ENCODE data around the gene RNU1-1. TPM values are rescaled to one million over a fixed set of nuclear protein-coding genes. Genes with fewer than 3 reads are reported as not detected.
"Not testable (repeated sequence)": the region's sequence is repeated elsewhere in the genome, so short reads cannot be mapped to it uniquely, and the experiment has no call there.

RNU1-1 gene
- total RNA-seq, result 6,165 TPM
- long read RNA-seq, result 0 reads

- DNase-seq (ENCODE audit: low spot score), result not testable (repeated sequence)
These were observed at the start of gene RNU1-1 for GRCh38 chr1:16514107-16515055. TSS of gene RNU1-1 (minus strand) at chr1:16514285.

DNA sequence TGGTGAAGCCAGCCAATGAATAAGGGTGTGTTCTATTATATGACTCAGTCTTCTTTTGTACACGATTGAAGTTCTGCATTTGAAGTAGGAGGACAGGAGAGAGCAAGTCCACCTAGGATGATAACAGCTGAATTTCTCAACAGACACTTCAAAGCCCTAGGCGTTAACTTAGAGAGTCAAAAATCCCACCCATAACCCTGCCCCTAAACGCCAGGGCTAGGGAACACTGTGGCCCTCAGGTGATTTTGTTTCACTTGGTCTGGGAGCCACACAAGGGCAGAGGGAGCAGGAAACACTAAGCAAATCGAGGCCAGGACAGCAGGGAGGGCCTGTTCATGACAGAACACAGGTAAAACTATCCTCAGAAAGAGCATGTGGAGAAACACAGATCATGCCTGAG lies 47.0 kb upstream of the RNU1-1 start:
- not testable (repeated sequence) for DNase-seq (ENCODE audit: low spot score)

DNA sequence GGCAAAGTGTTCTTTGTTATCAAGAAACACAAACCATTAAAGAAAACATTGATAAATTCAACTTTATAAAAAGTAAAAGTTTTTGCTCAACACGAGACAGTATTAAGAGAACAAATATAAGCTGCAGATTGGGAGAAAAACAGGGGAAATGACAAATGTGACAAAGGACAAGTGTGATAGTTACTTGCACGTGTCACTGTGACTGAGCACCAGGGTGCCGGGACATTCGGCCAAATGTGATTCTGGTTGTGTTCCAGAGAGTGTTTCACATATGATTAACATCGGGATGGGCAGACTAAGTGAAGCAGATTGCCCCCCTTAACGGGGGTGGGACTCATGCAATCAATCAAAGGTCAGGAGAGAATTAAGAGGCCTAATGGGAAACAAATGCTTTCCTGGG lies 46.4 kb upstream of the RNU1-1 start:
- DNase-seq (ENCODE audit: low spot score), result not testable (repeated sequence)

DNA sequence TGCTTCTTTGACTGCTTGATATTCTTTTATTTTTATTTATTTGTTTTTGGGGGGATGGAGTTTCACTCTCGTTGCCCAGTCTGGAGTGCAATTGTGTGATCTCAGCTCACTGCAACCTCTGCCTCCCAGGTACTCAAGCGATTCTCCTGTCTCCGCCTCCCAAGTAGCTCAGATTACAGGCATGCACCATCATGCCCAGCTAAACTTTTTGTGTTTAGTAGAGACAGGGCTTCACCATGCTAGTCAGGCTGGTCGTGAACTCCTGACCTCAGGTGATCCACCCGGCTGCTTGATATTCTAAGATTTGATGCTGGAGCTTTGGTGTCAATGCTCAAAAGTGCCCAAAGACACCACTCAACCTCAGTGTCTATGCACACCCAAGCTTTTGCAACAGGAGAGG lies 45.6 kb upstream of the RNU1-1 start:
- DNase-seq (ENCODE audit: low spot score), result not testable (repeated sequence)

DNA sequence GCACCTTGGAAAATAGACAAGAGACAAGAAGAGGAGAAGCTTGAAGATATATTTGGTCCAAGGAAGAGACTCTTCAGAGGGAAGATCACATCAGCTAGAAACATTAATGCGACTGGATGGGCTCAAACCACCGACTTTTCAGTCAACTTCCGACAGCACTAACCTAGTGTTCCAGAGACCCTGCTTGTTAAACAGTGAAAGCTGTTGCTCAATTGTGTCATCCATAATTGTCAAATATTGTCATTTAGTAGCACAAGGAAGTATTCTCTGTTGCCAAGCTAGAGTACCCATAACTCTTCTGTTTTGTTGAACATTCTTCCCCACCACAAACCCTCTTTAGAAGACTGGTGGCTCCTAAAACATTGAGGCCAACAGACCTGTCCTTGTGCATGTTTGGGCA lies 42.9 kb upstream of the RNU1-1 start:
- DNase-seq (ENCODE audit: low spot score), result not testable (repeated sequence)

GRCh38 chr1:16553244-16553643 lies 39.2 kb upstream of the RNU1-1 start:
- not testable (repeated sequence) for DNase-seq (ENCODE audit: low spot score)

- DNase-seq (ENCODE audit: low spot score), result not testable (repeated sequence)
These were observed 36.3 kb upstream of the RNU1-1 start for GRCh38 chr1:16550212-16550918.

DNA sequence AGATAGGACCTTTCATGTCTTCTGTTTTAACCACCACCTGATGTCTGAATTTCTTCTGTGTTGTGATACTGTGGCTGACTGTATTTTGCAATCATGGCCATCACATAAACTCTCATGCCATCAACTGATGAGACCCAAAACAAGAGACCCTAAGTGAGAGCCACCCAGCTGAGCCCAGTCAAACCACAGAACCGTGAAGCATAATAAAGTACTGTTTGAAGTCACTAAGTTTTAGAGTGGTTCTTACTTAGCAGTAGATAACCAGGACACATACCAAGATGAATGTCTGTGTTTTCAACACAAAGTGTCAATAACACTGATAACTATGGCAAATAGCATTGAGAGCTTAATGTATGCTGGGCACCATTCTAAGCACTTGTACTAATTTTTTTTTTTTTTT lies 35.5 kb upstream of the RNU1-1 start:
- not testable (repeated sequence) for DNase-seq (ENCODE audit: low spot score)

- not testable (repeated sequence) for DNase-seq (ENCODE audit: low spot score)
These were observed 33.6 kb upstream of the RNU1-1 start for GRCh38 chr1:16547502-16548241.

GRCh38 chr1:16545682-16546095 lies 31.6 kb upstream of the RNU1-1 start:
- not testable (repeated sequence) for DNase-seq (ENCODE audit: low spot score)

DNA sequence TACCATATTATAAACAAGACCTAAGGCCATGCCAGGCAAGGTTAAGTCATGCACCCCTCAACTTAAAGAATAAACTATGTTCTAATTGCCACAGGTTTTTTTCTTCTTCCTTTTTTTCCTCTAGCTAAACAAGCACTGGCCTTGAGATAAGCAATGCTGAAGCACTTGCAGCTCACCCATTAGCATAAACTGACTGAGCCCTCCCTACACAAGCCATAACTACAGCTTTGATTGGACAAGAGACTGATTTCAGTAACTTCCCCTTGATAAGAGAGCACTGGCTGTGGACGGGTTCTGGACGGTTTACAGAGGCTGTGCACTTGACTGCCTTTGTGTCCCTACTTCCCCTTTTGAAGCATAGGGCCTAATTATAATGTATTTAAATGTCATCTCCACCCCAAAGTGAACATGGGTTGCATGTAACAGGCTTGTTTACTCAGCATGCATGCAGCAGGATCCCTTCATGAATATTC lies 26.4 kb upstream of the RNU1-1 start:
- not testable (repeated sequence) for DNase-seq (ENCODE audit: low spot score)

GRCh38 chr1:16537528-16537927 lies 23.4 kb upstream of the RNU1-1 start:
- DNase-seq (ENCODE audit: low spot score), result not testable (repeated sequence)

DNA sequence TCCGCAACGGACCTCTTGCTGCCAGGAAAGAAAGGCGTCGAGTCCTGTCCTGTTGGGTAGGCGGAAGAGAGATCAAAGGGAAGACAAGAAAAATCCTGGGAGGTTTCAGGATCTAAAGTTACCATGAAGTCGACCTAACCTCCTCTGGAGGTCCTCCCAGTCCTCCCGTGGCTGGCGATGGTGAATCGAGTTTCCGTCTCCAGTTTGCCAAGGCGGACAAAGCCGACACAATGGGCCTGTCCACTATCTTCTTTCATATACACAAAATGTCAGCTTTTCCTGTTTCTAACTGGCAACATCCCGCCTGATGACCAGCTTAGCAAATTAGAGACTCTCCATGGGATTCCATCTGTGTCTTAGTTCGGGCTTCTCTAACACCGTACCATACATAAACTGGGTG lies 22.7 kb upstream of the RNU1-1 start:
- DNase-seq (ENCODE audit: low spot score), result not testable (repeated sequence)

GRCh38 chr1:16535898-16536297 lies 21.8 kb upstream of the RNU1-1 start:
- DNase-seq (ENCODE audit: low spot score), result peak; percentile 90

DNA sequence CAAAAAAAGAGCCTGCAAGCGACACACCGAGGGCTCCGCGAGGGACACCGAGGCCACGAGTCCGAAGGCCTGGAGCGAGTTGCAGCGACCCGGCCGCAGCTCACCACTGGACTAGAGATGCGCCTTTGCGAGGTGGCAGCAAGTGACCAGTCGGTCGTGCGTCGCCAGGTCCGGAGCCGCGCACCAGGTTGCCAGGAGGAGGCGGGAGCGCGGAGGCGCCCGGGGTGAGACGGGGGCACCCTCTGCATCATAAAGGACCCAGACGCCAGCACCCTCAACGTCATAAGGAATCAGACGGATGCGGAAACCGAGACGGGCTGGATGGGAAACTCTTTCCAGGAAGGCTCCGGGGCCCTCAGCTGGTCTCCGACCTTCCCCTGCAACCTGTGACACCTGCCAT lies 21.4 kb upstream of the RNU1-1 start:
- peak; percentile 86 for DNase-seq (ENCODE audit: low spot score)

GRCh38 chr1:16534829-16535456 lies 20.9 kb upstream of the RNU1-1 start:
- not testable (repeated sequence) for DNase-seq (ENCODE audit: low spot score)

GRCh38 chr1:16534239-16534828 lies 20.2 kb upstream of the RNU1-1 start:
- DNase-seq (ENCODE audit: low spot score), result not testable (repeated sequence)

GRCh38 chr1:16532235-16532991 lies 18.3 kb upstream of the RNU1-1 start:
- not testable (repeated sequence) for DNase-seq (ENCODE audit: low spot score)

DNA sequence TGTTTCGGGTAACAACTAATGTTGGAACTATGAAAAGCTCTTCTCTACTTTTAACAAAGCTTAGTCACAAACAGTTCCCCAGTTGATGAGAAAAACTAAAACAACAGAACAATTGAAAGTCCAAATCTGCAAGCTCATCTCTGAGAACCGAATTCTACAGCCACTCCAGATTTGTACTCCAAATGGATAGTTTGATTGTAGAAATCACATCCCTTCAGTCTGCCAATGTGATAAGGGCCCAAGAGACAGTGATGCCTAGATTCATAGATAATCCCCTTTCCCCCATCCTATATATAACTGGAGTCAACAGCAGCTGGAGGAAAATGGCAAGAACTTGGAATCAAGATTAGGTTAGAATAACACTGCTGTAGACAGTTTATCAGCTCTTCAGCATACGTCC lies 14.3 kb upstream of the RNU1-1 start:
- not testable (repeated sequence) for DNase-seq (ENCODE audit: low spot score)

Measured in mesenteric fat pad (tissue), 1 donor.